Natural killer cell (primary cell): Measurements from ENCODE around the gene AZU1. TPM values are rescaled to one million over a fixed set of nuclear protein-coding genes. Genes with fewer than 3 reads are reported as not detected.

Source experiments
- ATAC-seq, 3 donors: fragments of 150-1000 bp in 2 of 3; fragments of 200-7000 bp in 1 of 3; cut with Tn5 transposase; 1 replicate in 1 of 3; 2 replicates in 2 of 3; pipeline ENCODE4 v1.10.0; 2021; ENCODE audit warnings: mild to moderate bottlenecking in 2 of 3, moderate library complexity in 2 of 3
- DNase-seq, 2 donors: peaks; one replicate each; pipeline versions ENCODE4 v3.0.0 to v3.0.0-alpha.2; 2013 to 2021; ENCODE audit warnings: mixed read lengths in 1 of 2
- H3K27ac ChIP-seq: one replicate; pipeline ENCODE4 v1.5.1; 2013; ENCODE audit warnings: mild to moderate bottlenecking, low read length
- H3K27me3 ChIP-seq: one replicate; pipeline ENCODE4 v1.6.1; 2013; ENCODE audit warnings: low read length; ENCODE audit not compliant: control insufficient read depth, insufficient read depth
- H3K36me3 ChIP-seq: one replicate; pipeline ENCODE4 v1.6.1; 2013; ENCODE audit warnings: low read length; ENCODE audit not compliant: control insufficient read depth, insufficient read depth
- H3K4me1 ChIP-seq: one replicate; pipeline ENCODE4 v1.6.1; 2013; ENCODE audit warnings: low read length; ENCODE audit not compliant: control insufficient read depth, insufficient read depth
- H3K4me3 ChIP-seq: one replicate; pipeline ENCODE4 v1.5.1; 2013; ENCODE audit warnings: low read length
- H3K9me3 ChIP-seq: one replicate; pipeline ENCODE4 v1.6.1; 2013; ENCODE audit warnings: low read length; ENCODE audit not compliant: control insufficient read depth, insufficient read depth
- H3K27ac Mint-ChIP-seq, 2 donors: one replicate each; pipeline ENCODE4 v1.8.0; 2022; ENCODE audit warnings: mild to moderate bottlenecking in 2 of 2, mixed read lengths in 2 of 2, moderate library complexity in 1 of 2
- H3K27me3 Mint-ChIP-seq, 2 donors: one replicate each; pipeline ENCODE4 v1.8.0; 2022; ENCODE audit warnings: low read depth in 2 of 2, mixed read lengths in 2 of 2
- H3K36me3 Mint-ChIP-seq: one replicate; pipeline ENCODE4 v1.8.0; 2022; ENCODE audit warnings: mixed read lengths
- H3K4me1 Mint-ChIP-seq, 2 donors: one replicate each; pipeline ENCODE4 v1.8.0; 2022; ENCODE audit warnings: mixed read lengths in 2 of 2
- H3K4me3 Mint-ChIP-seq: one replicate; pipeline ENCODE4 v1.8.0; 2022; ENCODE audit warnings: mild to moderate bottlenecking, moderate library complexity, mixed read lengths
- H3K9me3 Mint-ChIP-seq, 2 donors: one replicate each; pipeline ENCODE4 v1.8.0; 2022; ENCODE audit warnings: mixed read lengths in 2 of 2
- WGBS: methylation state at CpG from one replicate; pipeline ENCODE4 v1.1.7; 2013; ENCODE audit warnings: missing lambda C conversion rate; ENCODE audit not compliant: insufficient coverage; 5-methylcytosine and 5-hydroxymethylcytosine counted together
- intact Hi-C: fragments of 100-400 bp; cut with micrococcal nuclease; formaldehyde crosslinking; loops from one replicate; pipeline ENCODE4 v1.14.2; 2022
- total RNA-seq, 4 donors: library from RNA; stranded (reverse); fragments of 120-200 nt in 1 of 4; gene quantifications; one replicate each; pipeline versions ENCODE4 v1.2.3 to v1.2.4, GENCODE V29; 2013 to 2022
- TF ChIP-seq, protein P1 (sequence below): fragments of 200-600 bp; IDR thresholded peaks from one replicate; pipeline ENCODE4 v1.8.0; 2022; ENCODE audit warnings: antibody characterized with exemption

AZU1 gene
- total RNA-seq, 3 donors from 2014 or later (not counting 1 experiment from before 2014, with no cell fraction given): 0.87 to 2.5 (median 1.8) TPM

DNA sequence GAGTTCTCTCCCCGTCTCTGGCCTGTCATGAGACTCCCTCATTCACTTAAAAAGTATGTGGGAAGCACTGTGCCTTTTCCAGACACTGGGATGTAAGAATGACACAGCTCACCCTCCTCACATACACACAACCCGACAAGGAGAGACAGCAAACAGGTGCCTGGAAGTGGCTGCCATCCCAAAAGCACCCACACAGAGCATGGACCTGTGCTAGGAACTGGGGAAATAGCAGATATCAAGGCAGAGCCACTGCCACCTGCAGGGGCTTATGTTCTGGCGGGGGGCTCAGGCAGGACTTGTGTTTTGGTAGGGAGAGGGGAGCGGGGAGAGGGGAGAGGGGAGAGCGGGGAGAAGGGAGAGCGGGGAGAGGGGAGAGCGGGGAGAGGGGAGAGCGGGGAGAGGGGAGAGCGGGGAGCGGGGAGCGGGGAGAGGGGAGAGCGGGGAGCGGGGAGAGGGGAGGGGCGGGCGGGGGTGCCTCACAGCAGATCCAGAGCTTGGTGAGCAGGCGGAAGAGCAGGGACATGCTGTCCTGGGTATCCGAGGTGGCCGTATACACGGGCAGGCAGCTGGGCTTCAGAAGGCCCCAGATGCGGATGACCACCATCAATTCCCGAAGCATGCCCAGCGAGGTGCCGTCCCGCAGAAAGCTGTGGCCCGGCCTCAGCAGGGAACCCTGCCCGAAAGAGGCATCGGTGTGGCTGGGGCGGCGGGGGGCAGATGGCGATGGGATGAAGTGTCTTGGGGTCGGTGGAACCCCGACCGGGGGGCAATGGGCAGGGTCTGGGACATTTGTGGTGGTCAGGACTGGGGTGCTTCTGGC is 44.0 kb downstream of the AZU1 start:
- ATAC-seq (no peak), DNase-seq (peak in 1 of 2 donors; percentile 69)
- no peaks in the 10 kb centered on the region for H3K27me3 ChIP-seq
- Mint-ChIP-seq H3K4me3 (peak overlapping the region; percentile 31), H3K9me3 (no peaks in the 10 kb centered on the region), H3K27me3 (no peaks in the 10 kb centered on the region), H3K4me1 (peaks cover 0 to 14% of the 10 kb centered on the region in 2 donors), H3K36me3 (no peaks in the 10 kb centered on the region), H3K27ac (peak overlapping the region in 1 of 2 donors; percentile 70)
- peaks cover 20% of the 10 kb centered on the region for H3K4me1 ChIP-seq
- no peaks in the 10 kb centered on the region for H3K9me3 ChIP-seq
- 96% methylated on average over 21 of the region's 33 CpGs for WGBS
- H3K36me3 ChIP-seq: peaks cover 18% of the 10 kb centered on the region
- H3K27ac ChIP-seq: no peak overlapping the region
- intact Hi-C loops: no loop called here
- TF ChIP-seq, protein P1, sequence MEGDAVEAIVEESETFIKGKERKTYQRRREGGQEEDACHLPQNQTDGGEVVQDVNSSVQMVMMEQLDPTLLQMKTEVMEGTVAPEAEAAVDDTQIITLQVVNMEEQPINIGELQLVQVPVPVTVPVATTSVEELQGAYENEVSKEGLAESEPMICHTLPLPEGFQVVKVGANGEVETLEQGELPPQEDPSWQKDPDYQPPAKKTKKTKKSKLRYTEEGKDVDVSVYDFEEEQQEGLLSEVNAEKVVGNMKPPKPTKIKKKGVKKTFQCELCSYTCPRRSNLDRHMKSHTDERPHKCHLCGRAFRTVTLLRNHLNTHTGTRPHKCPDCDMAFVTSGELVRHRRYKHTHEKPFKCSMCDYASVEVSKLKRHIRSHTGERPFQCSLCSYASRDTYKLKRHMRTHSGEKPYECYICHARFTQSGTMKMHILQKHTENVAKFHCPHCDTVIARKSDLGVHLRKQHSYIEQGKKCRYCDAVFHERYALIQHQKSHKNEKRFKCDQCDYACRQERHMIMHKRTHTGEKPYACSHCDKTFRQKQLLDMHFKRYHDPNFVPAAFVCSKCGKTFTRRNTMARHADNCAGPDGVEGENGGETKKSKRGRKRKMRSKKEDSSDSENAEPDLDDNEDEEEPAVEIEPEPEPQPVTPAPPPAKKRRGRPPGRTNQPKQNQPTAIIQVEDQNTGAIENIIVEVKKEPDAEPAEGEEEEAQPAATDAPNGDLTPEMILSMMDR: no peak
- H3K4me3 ChIP-seq: no peak overlapping the region

DNA sequence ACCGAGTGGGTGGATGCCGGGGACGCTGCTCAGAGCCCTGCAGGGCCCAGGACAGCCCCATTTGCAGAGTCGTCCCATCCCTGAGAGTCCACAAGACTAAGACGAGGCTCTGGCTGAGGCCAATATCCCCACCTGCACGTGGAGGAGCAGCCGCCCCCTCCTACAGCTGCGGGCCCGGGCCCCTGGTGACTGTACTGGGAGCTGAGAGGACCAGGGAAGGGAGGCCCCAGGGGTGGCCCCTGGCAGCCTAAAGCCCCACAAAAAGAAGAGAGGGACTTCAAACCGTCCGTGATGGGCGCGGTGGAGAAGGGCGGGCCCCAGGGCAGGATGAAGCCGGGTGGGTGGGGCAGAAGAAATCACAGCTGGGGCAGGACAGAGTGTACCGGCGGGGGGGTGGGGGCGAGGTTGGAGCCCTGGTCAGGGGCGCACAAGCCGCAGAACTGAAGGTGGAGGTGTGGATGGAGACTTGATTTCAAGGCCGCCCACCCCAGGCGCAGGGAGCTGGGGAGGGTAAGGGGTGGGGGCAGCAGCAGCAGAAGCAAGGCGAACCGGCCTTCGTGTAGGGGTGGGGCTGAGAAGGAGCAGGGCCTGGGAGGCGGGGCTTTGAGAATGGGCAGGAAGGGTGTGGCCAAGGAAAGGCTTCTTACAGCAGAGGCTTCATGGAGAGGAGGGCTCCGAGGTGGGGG is 44.8 kb downstream of the AZU1 start:
- Histone ChIP-seq H3K27me3 (no peaks in the 10 kb centered on the region), H3K4me3 (no peak overlapping the region), H3K4me1 (peaks cover 20% of the 10 kb centered on the region), H3K36me3 (peaks cover 19% of the 10 kb centered on the region), H3K9me3 (no peaks in the 10 kb centered on the region), H3K27ac (no peak overlapping the region)
- ATAC-seq (peak; percentile 60 to 77 (median 71)), DNase-seq (peak in 1 of 2 donors; percentile 94)
- Mint-ChIP-seq H3K27ac (peak overlapping the region; percentile 48 to 70), H3K4me3 (peak overlapping the region; percentile 17), H3K27me3 (no peaks in the 10 kb centered on the region), H3K36me3 (no peaks in the 10 kb centered on the region), H3K4me1 (peaks cover 0 to 12% of the 10 kb centered on the region in 2 donors), H3K9me3 (no peaks in the 10 kb centered on the region)
- intact Hi-C loops: no loop called here
- WGBS: 68% methylated on average over 27 of the region's 27 CpGs
- TF ChIP-seq, protein P1: no peak

DNA sequence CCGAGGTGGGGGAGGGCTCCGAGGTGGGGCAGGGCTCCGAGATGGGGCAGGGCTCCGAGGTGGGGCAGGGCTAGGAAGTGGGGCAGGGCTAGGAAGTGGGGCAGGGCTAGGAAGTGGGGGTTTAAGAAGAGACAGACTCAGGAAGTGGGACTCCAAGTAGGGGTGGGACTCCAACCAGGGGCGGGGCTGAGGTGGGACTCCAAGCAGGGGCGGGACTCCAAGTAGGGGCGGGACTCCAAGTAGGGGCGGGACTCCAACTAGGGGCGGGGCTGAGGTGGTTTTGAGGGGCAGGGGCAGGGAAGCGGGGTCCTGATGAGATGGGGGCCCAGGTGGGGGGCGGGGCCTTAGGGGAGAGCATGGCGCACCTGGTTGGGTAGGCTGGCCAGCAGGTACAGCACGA is 45.4 kb downstream of the AZU1 start:
- H3K4me1 ChIP-seq: peaks cover 20% of the 10 kb centered on the region
- TF ChIP-seq, protein P1: no peak
- Mint-ChIP-seq H3K27me3 (no peaks in the 10 kb centered on the region), H3K4me1 (peaks cover 0 to 9% of the 10 kb centered on the region in 2 donors), H3K9me3 (no peaks in the 10 kb centered on the region), H3K27ac (peak overlapping the region; percentile 48 to 70), H3K36me3 (no peaks in the 10 kb centered on the region), H3K4me3 (peak overlapping the region; percentile 56)
- H3K27me3 ChIP-seq: no peaks in the 10 kb centered on the region
- peaks cover 12% of the 10 kb centered on the region for H3K36me3 ChIP-seq
- ATAC-seq: peak; percentile 80 to 91 (median 88)
- DNase-seq: peak in 1 of 2 donors; percentile 92
- WGBS: 78% methylated on average over 10 of the region's 13 CpGs
- H3K9me3 ChIP-seq: no peaks in the 10 kb centered on the region
- intact Hi-C loops: no loop called here
- no peak overlapping the region for H3K4me3 ChIP-seq
- H3K27ac ChIP-seq: no peak overlapping the region
